Panc1 (cell line): ENCODE data around the gene NOS1. TPM values are rescaled to one million over a fixed set of nuclear protein-coding genes. Genes with fewer than 3 reads are reported as not detected.

Source experiments
- ATAC-seq: fragments of 200-7000 bp; cut with Tn5 transposase; 2 replicates; pipeline ENCODE4 v1.9.1; 2020; ENCODE audit warnings: mild to moderate bottlenecking, moderate library complexity
- BruUV-seq: library from RNA; stranded (reverse); fragments of 400-500 nt; replicated peaks from 2 replicates; lab custom pipeline; 2021; lab: Mats Ljungman, UMichigan
- CTCF ChIA-PET: fragments of 300-600 bp; sonication (Branson Sonifier 250); formaldehyde crosslinking; loops from one replicate; lab custom pipeline; 2022; ENCODE audit warnings: antibody characterized with exemption; lab: Charles Lee
- POLR2A ChIA-PET: fragments of 300-600 bp; sonication (Branson Sonifier 250); formaldehyde crosslinking; loops from one replicate; lab custom pipeline; 2022; ENCODE audit warnings: antibody characterized with exemption; lab: Charles Lee
- DNase-seq: peaks from one replicate; pipeline ENCODE4 v3.0.0-alpha.2; 2010; ENCODE audit warnings: low read depth, low spot score
- H3K27ac ChIP-seq: 2 replicates; pipeline ENCODE4 v1.5.1; 2011; ENCODE audit warnings: mild to moderate bottlenecking, low read length, inconsistent platforms
- H3K27me3 ChIP-seq: fragments of 200-500 bp; sonication (Bioruptor generic); 2 replicates; pipeline ENCODE4 v1.6.0; 2014; ENCODE audit warnings: low read length, inconsistent platforms; ENCODE audit not compliant: control insufficient read depth, insufficient read depth
- H3K36me3 ChIP-seq: fragments of 200-500 bp; sonication (Bioruptor generic); 2 replicates; pipeline ENCODE4 v1.5.1; 2014; ENCODE audit warnings: inconsistent platforms, mild to moderate bottlenecking, low read length, moderate library complexity; ENCODE audit not compliant: control insufficient read depth, insufficient read depth
- H3K4me1 ChIP-seq: 2 replicates; pipeline ENCODE4 v1.5.1; 2011; ENCODE audit warnings: inconsistent platforms, mild to moderate bottlenecking, low read length, moderate library complexity; ENCODE audit not compliant: control insufficient read depth, insufficient read depth
- H3K4me3 ChIP-seq, 2 experiments: 2 replicates each; pipeline ENCODE4 v1.5.1; 2011 to 2012; ENCODE audit warnings: low read depth in 2 of 2, low read length in 2 of 2, mild to moderate bottlenecking in 2 of 2, inconsistent platforms in 1 of 2, moderate library complexity in 1 of 2
- H3K9me3 ChIP-seq: fragments of 200-500 bp; sonication (Bioruptor generic); 2 replicates; pipeline ENCODE4 v1.5.1; 2014; ENCODE audit warnings: low read depth, mild to moderate bottlenecking, inconsistent platforms, low read length, moderate library complexity; ENCODE audit not compliant: control insufficient read depth, insufficient read depth
- POLR2AphosphoS5 ChIP-seq: IDR thresholded peaks from 2 replicates; pipeline ENCODE4 v1.6.1; 2012; ENCODE audit warnings: mild to moderate bottlenecking, low read depth, low read length, moderate library complexity
- SIN3A ChIP-seq: IDR thresholded peaks from 2 replicates; pipeline ENCODE4 v1.6.1; 2012; ENCODE audit warnings: low read depth, mild to moderate bottlenecking, low read length, moderate library complexity, borderline replicate concordance; ENCODE audit not compliant: insufficient read depth
- TCF7L2 ChIP-seq: IDR thresholded peaks from 2 replicates; pipeline ENCODE4 v1.6.1; 2011; ENCODE audit warnings: mild to moderate bottlenecking, low read depth, low read length, inconsistent platforms
- in situ Hi-C: cut with HindIII; loops from 2 replicates; pipeline ENCODE4 v1.10.0; 2016; ENCODE audit warnings: low sequenced_read_pairs, low pct_unique_long_range_greater_than_20kb
- intact Hi-C: fragments of 100-400 bp; cut with micrococcal nuclease; formaldehyde crosslinking; loops from one replicate; pipeline ENCODE4 v1.10.0; 2022; ENCODE audit not compliant: unreplicated experiment
- total RNA-seq: library from RNA; stranded (reverse); gene quantifications from one replicate; pipeline ENCODE4 v1.2.1, GENCODE V29; 2021; ENCODE audit not compliant: unreplicated experiment
- TF ChIP-seq, protein P1 (sequence below), 2 experiments: IDR thresholded peaks; 2 replicates each; pipeline ENCODE4 v1.6.1; 2011 to 2012; ENCODE audit warnings: low read depth in 2 of 2, control low read depth in 1 of 2, low read length in 1 of 2, mild to moderate bottlenecking in 1 of 2, moderate library complexity in 1 of 2; ENCODE audit not compliant: insufficient read depth in 1 of 2
- TF ChIP-seq, protein P2 (sequence below): fragments of 450-650 bp; IDR thresholded peaks from 2 replicates; pipeline ENCODE4 v1.5.1; 2017; ENCODE audit warnings: mild to moderate bottlenecking

NOS1 gene
- total RNA-seq, 1 experiment from 2014 or later: 0.03 TPM

GRCh38 chr12:117208206-117208605, 153.2 kb downstream of the NOS1 start:
- TF ChIP-seq SIN3A: no peak
- TF ChIP-seq, protein P1, sequence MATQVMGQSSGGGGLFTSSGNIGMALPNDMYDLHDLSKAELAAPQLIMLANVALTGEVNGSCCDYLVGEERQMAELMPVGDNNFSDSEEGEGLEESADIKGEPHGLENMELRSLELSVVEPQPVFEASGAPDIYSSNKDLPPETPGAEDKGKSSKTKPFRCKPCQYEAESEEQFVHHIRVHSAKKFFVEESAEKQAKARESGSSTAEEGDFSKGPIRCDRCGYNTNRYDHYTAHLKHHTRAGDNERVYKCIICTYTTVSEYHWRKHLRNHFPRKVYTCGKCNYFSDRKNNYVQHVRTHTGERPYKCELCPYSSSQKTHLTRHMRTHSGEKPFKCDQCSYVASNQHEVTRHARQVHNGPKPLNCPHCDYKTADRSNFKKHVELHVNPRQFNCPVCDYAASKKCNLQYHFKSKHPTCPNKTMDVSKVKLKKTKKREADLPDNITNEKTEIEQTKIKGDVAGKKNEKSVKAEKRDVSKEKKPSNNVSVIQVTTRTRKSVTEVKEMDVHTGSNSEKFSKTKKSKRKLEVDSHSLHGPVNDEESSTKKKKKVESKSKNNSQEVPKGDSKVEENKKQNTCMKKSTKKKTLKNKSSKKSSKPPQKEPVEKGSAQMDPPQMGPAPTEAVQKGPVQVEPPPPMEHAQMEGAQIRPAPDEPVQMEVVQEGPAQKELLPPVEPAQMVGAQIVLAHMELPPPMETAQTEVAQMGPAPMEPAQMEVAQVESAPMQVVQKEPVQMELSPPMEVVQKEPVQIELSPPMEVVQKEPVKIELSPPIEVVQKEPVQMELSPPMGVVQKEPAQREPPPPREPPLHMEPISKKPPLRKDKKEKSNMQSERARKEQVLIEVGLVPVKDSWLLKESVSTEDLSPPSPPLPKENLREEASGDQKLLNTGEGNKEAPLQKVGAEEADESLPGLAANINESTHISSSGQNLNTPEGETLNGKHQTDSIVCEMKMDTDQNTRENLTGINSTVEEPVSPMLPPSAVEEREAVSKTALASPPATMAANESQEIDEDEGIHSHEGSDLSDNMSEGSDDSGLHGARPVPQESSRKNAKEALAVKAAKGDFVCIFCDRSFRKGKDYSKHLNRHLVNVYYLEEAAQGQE (IDR thresholded peaks at IDR 0.05; ENCODE audit: insufficient read depth in 1 of 2, low read depth in 2 of 2, low read length in 1 of 2): no peak
- TF ChIP-seq, protein P2, sequence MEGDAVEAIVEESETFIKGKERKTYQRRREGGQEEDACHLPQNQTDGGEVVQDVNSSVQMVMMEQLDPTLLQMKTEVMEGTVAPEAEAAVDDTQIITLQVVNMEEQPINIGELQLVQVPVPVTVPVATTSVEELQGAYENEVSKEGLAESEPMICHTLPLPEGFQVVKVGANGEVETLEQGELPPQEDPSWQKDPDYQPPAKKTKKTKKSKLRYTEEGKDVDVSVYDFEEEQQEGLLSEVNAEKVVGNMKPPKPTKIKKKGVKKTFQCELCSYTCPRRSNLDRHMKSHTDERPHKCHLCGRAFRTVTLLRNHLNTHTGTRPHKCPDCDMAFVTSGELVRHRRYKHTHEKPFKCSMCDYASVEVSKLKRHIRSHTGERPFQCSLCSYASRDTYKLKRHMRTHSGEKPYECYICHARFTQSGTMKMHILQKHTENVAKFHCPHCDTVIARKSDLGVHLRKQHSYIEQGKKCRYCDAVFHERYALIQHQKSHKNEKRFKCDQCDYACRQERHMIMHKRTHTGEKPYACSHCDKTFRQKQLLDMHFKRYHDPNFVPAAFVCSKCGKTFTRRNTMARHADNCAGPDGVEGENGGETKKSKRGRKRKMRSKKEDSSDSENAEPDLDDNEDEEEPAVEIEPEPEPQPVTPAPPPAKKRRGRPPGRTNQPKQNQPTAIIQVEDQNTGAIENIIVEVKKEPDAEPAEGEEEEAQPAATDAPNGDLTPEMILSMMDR: no peak
- no peak for TF ChIP-seq TCF7L2
- TF ChIP-seq POLR2AphosphoS5: no peak
- in situ Hi-C loops (no loop called here), intact Hi-C loops (no loop called here)
- Histone ChIP-seq H3K4me1 (no peaks in the 10 kb centered on the region), H3K27me3 (no peaks in the 10 kb centered on the region), H3K4me3 (no peak overlapping the region), H3K27ac (no peak overlapping the region), H3K36me3 (no peaks in the 10 kb centered on the region), H3K9me3 (no peaks in the 10 kb centered on the region)
- POLR2A ChIA-PET: no interaction called here
- BruUV-seq: no TSS peak
- DNase-seq (no peak), ATAC-seq (no peak)
- CTCF ChIA-PET: interaction anchor here (0.7 kb wide), 1 partner anchor 114 kb away, joined by 3 read pairs; no protein-coding TSS in a partner anchor

DNA sequence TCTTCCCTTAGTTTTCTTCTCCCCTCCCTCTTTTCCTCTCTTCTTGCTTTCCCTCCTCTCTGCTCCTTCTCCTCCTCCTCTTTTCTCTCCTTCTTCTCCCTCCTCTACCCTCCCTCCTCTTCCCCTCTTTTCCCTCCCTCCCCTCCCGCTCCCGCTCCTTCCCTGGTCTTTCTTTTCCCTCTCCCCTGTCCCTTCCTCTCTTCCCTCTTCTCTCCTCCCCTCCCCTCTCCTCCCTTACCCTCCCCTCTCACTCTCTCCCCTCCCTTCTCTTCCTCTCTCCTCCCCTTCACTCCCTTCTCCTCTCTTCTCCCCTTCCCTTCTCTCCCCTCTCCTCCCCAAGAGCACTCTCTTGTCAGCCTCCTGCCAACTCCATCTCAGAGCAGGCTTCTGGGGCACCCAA, 153.8 kb downstream of the NOS1 start:
- CTCF ChIA-PET: no interaction called here

More for the DNA sequence above, 153.8 kb downstream of the NOS1 start:
- Histone ChIP-seq H3K9me3 (no peaks in the 10 kb centered on the region), H3K36me3 (no peaks in the 10 kb centered on the region), H3K4me1 (no peaks in the 10 kb centered on the region), H3K4me3 (no peak overlapping the region), H3K27me3 (no peaks in the 10 kb centered on the region), H3K27ac (no peak overlapping the region)
- ATAC-seq (no peak), DNase-seq (no peak)
- BruUV-seq: no TSS peak
- intact Hi-C loops (no loop called here), in situ Hi-C loops (no loop called here)
- POLR2A ChIA-PET: no interaction called here
- TF ChIP-seq, protein P2: no peak
- TF ChIP-seq, protein P1 (IDR thresholded peaks at IDR 0.05; ENCODE audit: insufficient read depth in 1 of 2, low read depth in 2 of 2, low read length in 1 of 2): no peak
- TF ChIP-seq TCF7L2 (no peak), SIN3A (no peak), POLR2AphosphoS5 (no peak)
